MM.1S (cell line): ENCODE measurements around the gene HADH.

ENCODE experiments used
- DNase-seq: peaks from one replicate; pipeline ENCODE4 v3.0.0-alpha.2; 2015
- H2AFZ ChIP-seq: fragments of 300-600 bp; sonication (generic); 2 replicates; pipeline ENCODE4 v1.6.0; 2016; ENCODE audit warnings: antibody characterized with exemption, low read length
- H3F3A ChIP-seq: fragments of 300-600 bp; sonication (generic); 2 replicates; pipeline ENCODE4 v1.6.1; 2016; ENCODE audit warnings: mild to moderate bottlenecking, antibody characterized with exemption, low read length, moderate library complexity, mixed read lengths; ENCODE audit not compliant: insufficient read depth
- H3K27ac ChIP-seq: fragments of 300-600 bp; sonication (generic); 2 replicates; pipeline ENCODE4 v1.5.1; 2016; ENCODE audit warnings: mild to moderate bottlenecking, low read length
- H3K27me3 ChIP-seq: fragments of 300-600 bp; sonication (generic); replicated peaks from 2 replicates; pipeline ENCODE4 v1.6.0; 2016; ENCODE audit warnings: low read length; ENCODE audit not compliant: insufficient read depth
- H3K36me3 ChIP-seq: fragments of 300-600 bp; sonication (generic); replicated peaks from 2 replicates; pipeline ENCODE4 v1.6.1; 2016; ENCODE audit warnings: mild to moderate bottlenecking, low read length, mixed read lengths; ENCODE audit not compliant: insufficient read depth
- H3K4me1 ChIP-seq: fragments of 300-600 bp; sonication (generic); 2 replicates; pipeline ENCODE4 v1.6.1; 2016; ENCODE audit warnings: low read length, mixed read lengths
- H3K4me2 ChIP-seq: fragments of 300-600 bp; sonication (generic); 2 replicates; pipeline ENCODE4 v1.6.0; 2016; ENCODE audit warnings: low read depth, low read length
- H3K4me3 ChIP-seq: fragments of 300-600 bp; sonication (generic); 2 replicates; pipeline ENCODE4 v1.5.1; 2016; ENCODE audit warnings: low read length, mixed read lengths
- H3K79me2 ChIP-seq: fragments of 300-600 bp; sonication (generic); 2 replicates; pipeline ENCODE4 v1.6.1; 2016; ENCODE audit warnings: mixed run types, low read length, mixed read lengths
- H3K9ac ChIP-seq: fragments of 300-600 bp; sonication (generic); 2 replicates; pipeline ENCODE4 v1.6.1; 2016; ENCODE audit warnings: low read length, mixed read lengths
- H3K9me2 ChIP-seq: fragments of 300-600 bp; sonication (generic); replicated peaks from 2 replicates; pipeline ENCODE4 v1.6.1; 2016; ENCODE audit warnings: mild to moderate bottlenecking, low read length, mixed read lengths; ENCODE audit not compliant: insufficient read depth
- H3K9me3 ChIP-seq: fragments of 300-600 bp; sonication (generic); replicated peaks from 2 replicates; pipeline ENCODE4 v1.6.1; 2016; ENCODE audit warnings: mild to moderate bottlenecking, low read length, mixed read lengths; ENCODE audit not compliant: insufficient read depth
- H4K20me1 ChIP-seq: fragments of 300-600 bp; sonication (generic); 2 replicates; pipeline ENCODE4 v1.6.1; 2016; ENCODE audit warnings: mild to moderate bottlenecking, low read length, moderate library complexity, mixed read lengths; ENCODE audit not compliant: insufficient read depth
- CTCF ChIP-seq: fragments of 300-600 bp; sonication (generic); IDR thresholded peaks from 2 replicates; pipeline ENCODE4 v1.5.1; 2016; ENCODE audit warnings: antibody characterized with exemption, low read length, mixed read lengths
- EZH2 ChIP-seq: fragments of 300-600 bp; sonication (generic); optimal IDR thresholded peaks from 2 replicates; pipeline ENCODE3; 2017; ENCODE audit warnings: low read depth, mild to moderate bottlenecking, antibody characterized with exemption, low read length, mixed read lengths
- EZH2phosphoT487 ChIP-seq: fragments of 300-600 bp; sonication (generic); IDR thresholded peaks from 2 replicates; pipeline ENCODE4 v1.6.1; 2018; ENCODE audit warnings: antibody characterized with exemption, low read length

The HADH gene

GRCh38 chr4:107989537-107990386 is at the start of gene HADH:
Gene HADH, plus strand, starts transcription at chr4:107989889. Its CDS starts 44 bp downstream, at chr4:107989933.
- DNase-seq = peak; percentile 97
- Histone ChIP-seq H3K9me2 (no peaks in the 10 kb centered on the region), H3K4me3 (peak within 1 kb of the TSS; percentile 94), H3K27ac (peak within 1 kb of the TSS; percentile 57; the same call in 1 of the 2 replicates), H3K79me2 (peaks cover 58% of the 10 kb centered on the region), H3K36me3 (no peaks in the 10 kb centered on the region), H2AFZ (peak within 1 kb of the TSS; percentile 96), H3K9me3 (no peaks in the 10 kb centered on the region), H3F3A (peaks cover 11% of the 10 kb centered on the region; the same call in 1 of the 2 replicates), H3K4me1 (peaks cover 37% of the 10 kb centered on the region), H3K4me2 (peak within 1 kb of the TSS; percentile 97), H3K9ac (peak within 1 kb of the TSS; percentile 94), H4K20me1 (no peaks in the 10 kb centered on the region), H3K27me3 (no peaks in the 10 kb centered on the region)
- TF ChIP-seq CTCF = no peak
- no peak for TF ChIP-seq EZH2
- TF ChIP-seq EZH2phosphoT487 = no peak

- Histone ChIP-seq H3K4me3 (no peak overlapping the region), H3K9me2 (no peaks in the 10 kb centered on the region), H3K36me3 (no peaks in the 10 kb centered on the region), H3K27me3 (no peaks in the 10 kb centered on the region), H3K4me1 (no peaks in the 10 kb centered on the region), H3K4me2 (no peak overlapping the region), H3F3A (no peaks in the 10 kb centered on the region), H3K27ac (no peak overlapping the region), H3K79me2 (no peaks in the 10 kb centered on the region), H3K9ac (no peak overlapping the region), H4K20me1 (no peaks in the 10 kb centered on the region), H2AFZ (no peak overlapping the region), H3K9me3 (no peaks in the 10 kb centered on the region)
- TF ChIP-seq EZH2phosphoT487 = no peak
- TF ChIP-seq EZH2 = no peak
- no peak for TF ChIP-seq CTCF
- DNase-seq = no peak
Measured at GRCh38 chr4:107945809-107946208, 43.9 kb upstream of the HADH start.

- no peak overlapping the region for H3K4me3 ChIP-seq
- no peaks in the 10 kb centered on the region for H3K4me1 ChIP-seq
- no peak for DNase-seq
- no peak overlapping the region for H2AFZ ChIP-seq
- H3K9me3 ChIP-seq = no peaks in the 10 kb centered on the region
- H3K79me2 ChIP-seq = no peaks in the 10 kb centered on the region
- H3F3A ChIP-seq = no peaks in the 10 kb centered on the region
- no peak overlapping the region for H3K4me2 ChIP-seq
- H3K9ac ChIP-seq = no peak overlapping the region
- no peaks in the 10 kb centered on the region for H3K27me3 ChIP-seq
- no peaks in the 10 kb centered on the region for H4K20me1 ChIP-seq
- H3K9me2 ChIP-seq = no peaks in the 10 kb centered on the region
- no peak for TF ChIP-seq CTCF
- TF ChIP-seq EZH2 = no peak
- TF ChIP-seq EZH2phosphoT487 = no peak
- H3K36me3 ChIP-seq = no peaks in the 10 kb centered on the region
- H3K27ac ChIP-seq = no peak overlapping the region
Measured at GRCh38 chr4:107950746-107951540, 38.7 kb upstream of the HADH start.
